M059J (cell line): Measurements from ENCODE around the gene CTXN1. TPM values are rescaled to one million over a fixed set of nuclear protein-coding genes. Genes with fewer than 3 reads are reported as not detected.

Experiments used
- DNase-seq: peaks from one replicate; pipeline ENCODE4 v3.0.0-alpha.2; 2012; ENCODE audit warnings: low read depth
- total RNA-seq: library from RNA; depleted of rRNA; stranded (reverse); fragments of >200 nt; shearing (Covaris generic); gene quantifications from 2 replicates; pipeline ENCODE4 v1.2.3, GENCODE V29; 2014; rRNA removed

CTXN1 gene
- total RNA-seq, 1 experiment from 2014 or later: 6.7 TPM

DNA sequence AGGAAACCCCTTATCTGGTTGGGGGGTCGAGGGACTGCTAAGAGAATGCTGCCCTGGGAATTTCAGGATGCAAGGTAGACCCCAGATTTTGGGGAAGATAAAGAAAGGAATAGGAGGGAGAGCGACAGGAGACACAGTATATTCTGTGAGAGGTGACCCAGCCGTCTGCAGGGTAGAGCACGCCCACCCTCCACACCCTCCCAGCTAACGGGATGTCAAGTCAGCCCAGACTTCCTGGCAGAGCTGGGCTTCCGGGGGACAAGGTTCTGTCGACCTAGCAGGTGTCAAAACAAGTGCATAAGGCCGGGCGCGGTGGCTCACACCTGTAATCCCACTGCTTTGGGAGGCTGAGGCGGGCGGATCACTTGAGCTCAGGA, 51.0 kb downstream of the CTXN1 start:
- no peak for DNase-seq

Other genes with a start within 250 kb of the CTXN1 start
- not detected in 2 replicates for gene MCEMP1, start 249.0 kb downstream of the CTXN1 start, total RNA-seq
- gene TRAPPC5, start 245.3 kb downstream of the CTXN1 start, total RNA-seq: 89.9 and 101 TPM in 2 replicates
- not detected in 2 replicates for gene FCER2, start 224.0 kb downstream of the CTXN1 start, total RNA-seq
- gene CLEC4G, start 194.0 kb downstream of the CTXN1 start, total RNA-seq: not detected in 2 replicates
- not detected in 2 replicates for gene CD209, start 178.6 kb downstream of the CTXN1 start, total RNA-seq
- gene CLEC4M, start 162.9 kb downstream of the CTXN1 start, total RNA-seq: not detected in 2 replicates
- gene EVI5L, start 95.9 kb downstream of the CTXN1 start, total RNA-seq: 20.7 and 29.2 TPM in 2 replicates
- not detected in 2 replicates for gene PRR36, start 51.7 kb downstream of the CTXN1 start, total RNA-seq
- 7.6 and 15.2 TPM in 2 replicates for gene LRRC8E, start 37.6 kb downstream of the CTXN1 start, total RNA-seq
- 6.8 and 8.3 TPM in 2 replicates for gene MAP2K7, start 22.3 kb downstream of the CTXN1 start, total RNA-seq
- 1.1 and 2.9 TPM in 2 replicates for gene TGFBR3L, start 11.3 kb downstream of the CTXN1 start, total RNA-seq
- 16.0 and 16.1 TPM in 2 replicates for gene SNAPC2, start 5.8 kb downstream of the CTXN1 start, total RNA-seq
- gene TIMM44, start 17.5 kb upstream of the CTXN1 start, total RNA-seq: 41.4 and 57.6 TPM in 2 replicates
- gene ELAVL1, start 79.5 kb upstream of the CTXN1 start, total RNA-seq: 57.5 and 75.3 TPM in 2 replicates
- gene CCL25, start 126.6 kb upstream of the CTXN1 start, total RNA-seq: not detected in 2 replicates
- not detected in 2 replicates for gene FBN3, start 223.5 kb upstream of the CTXN1 start, total RNA-seq